H9 (cell line): ENCODE measurements around the gene IRF2BPL. TPM values are rescaled to one million over a fixed set of nuclear protein-coding genes. Genes with fewer than 3 reads are reported as not detected.
A peak's percentile ranks its signal among the peaks of the same experiment; 100 is the strongest.

ENCODE experiments used
- DNase-seq: peaks from one replicate; pipeline ENCODE4 v3.0.0-alpha.2; 2017
- H2AFZ ChIP-seq: one replicate; pipeline ENCODE4 v1.6.1; 2013; ENCODE audit warnings: mild to moderate bottlenecking, low read length, control low read depth, moderate library complexity
- H2AK5ac ChIP-seq: 2 replicates; pipeline ENCODE4 v1.6.1; 2013; ENCODE audit warnings: low read length, control low read depth, mixed read lengths; ENCODE audit not compliant: insufficient read length
- H2BK120ac ChIP-seq: one replicate; pipeline ENCODE4 v1.6.1; 2013; ENCODE audit warnings: low read depth, mild to moderate bottlenecking, low read length, control low read depth, inconsistent platforms; ENCODE audit not compliant: poor library complexity, severe bottlenecking
- H2BK12ac ChIP-seq: 2 replicates; pipeline ENCODE4 v1.6.1; 2013; ENCODE audit warnings: low read length, control low read depth, mixed read lengths, low read depth; ENCODE audit not compliant: insufficient read length
- H2BK15ac ChIP-seq: 2 replicates; pipeline ENCODE4 v1.6.1; 2013; ENCODE audit warnings: low read depth, low read length, control low read depth
- H2BK20ac ChIP-seq: one replicate; pipeline ENCODE4 v1.6.1; 2013; ENCODE audit warnings: low read depth, mild to moderate bottlenecking, low read length, control low read depth, inconsistent platforms; ENCODE audit not compliant: poor library complexity, severe bottlenecking
- H2BK5ac ChIP-seq: 2 replicates; pipeline ENCODE4 v1.6.1; 2013; ENCODE audit warnings: low read length, control low read depth, mixed read lengths; ENCODE audit not compliant: insufficient read length
- H3K14ac ChIP-seq: 2 replicates; pipeline ENCODE4 v1.6.1; 2013; ENCODE audit warnings: low read length, control low read depth; ENCODE audit not compliant: insufficient read depth
- H3K18ac ChIP-seq: 2 replicates; pipeline ENCODE4 v1.6.1; 2013; ENCODE audit warnings: low read depth, mild to moderate bottlenecking, mixed read lengths, low read length, control low read depth; ENCODE audit not compliant: insufficient read length
- H3K23ac ChIP-seq: 2 replicates; pipeline ENCODE4 v1.6.1; 2013; ENCODE audit warnings: low read length, control low read depth, mixed read lengths, low read depth; ENCODE audit not compliant: insufficient read length
- H3K23me2 ChIP-seq: 2 replicates; pipeline ENCODE4 v1.6.1; 2013; ENCODE audit warnings: low read depth, mild to moderate bottlenecking, mixed read lengths, low read length, control low read depth; ENCODE audit not compliant: insufficient read length, poor library complexity, severe bottlenecking
- H3K27ac ChIP-seq: 2 replicates; pipeline ENCODE4 v1.5.1; 2013; ENCODE audit warnings: low read length, control low read depth, mixed read lengths, low read depth; ENCODE audit not compliant: insufficient read length
- H3K27me3 ChIP-seq: 2 replicates; pipeline ENCODE4 v1.6.1; 2013; ENCODE audit warnings: low read length, control low read depth, inconsistent platforms; ENCODE audit not compliant: insufficient read depth
- H3K4ac ChIP-seq: 2 replicates; pipeline ENCODE4 v1.6.1; 2013; ENCODE audit warnings: low read depth, mild to moderate bottlenecking, control low read depth, inconsistent platforms, low read length, moderate library complexity
- H3K4me1 ChIP-seq: 2 replicates; pipeline ENCODE4 v1.6.1; 2013; ENCODE audit warnings: low read length, control low read depth, inconsistent platforms; ENCODE audit not compliant: insufficient read depth
- H3K4me2 ChIP-seq: 2 replicates; pipeline ENCODE4 v1.6.1; 2013; ENCODE audit warnings: low read length, control low read depth, mixed read lengths; ENCODE audit not compliant: insufficient read length, insufficient read depth
- H3K56ac ChIP-seq: 2 replicates; pipeline ENCODE4 v1.6.1; 2013; ENCODE audit warnings: low read depth, mild to moderate bottlenecking, mixed read lengths, low read length, control low read depth; ENCODE audit not compliant: insufficient read length
- H3K79me1 ChIP-seq: 2 replicates; pipeline ENCODE4 v1.6.1; 2013; ENCODE audit warnings: low read depth, mild to moderate bottlenecking, moderate library complexity, low read length, control low read depth, inconsistent platforms; ENCODE audit not compliant: insufficient read depth, poor library complexity, severe bottlenecking
- H3K79me2 ChIP-seq: 2 replicates; pipeline ENCODE4 v1.6.1; 2013; ENCODE audit warnings: low read length, control low read depth, inconsistent platforms; ENCODE audit not compliant: insufficient read depth
- H3K9ac ChIP-seq: 2 replicates; pipeline ENCODE4 v1.6.1; 2013; ENCODE audit warnings: low read length, control low read depth, mixed read lengths; ENCODE audit not compliant: insufficient read length; ENCODE audit errors: extremely low read depth
- H3K9me3 ChIP-seq: one replicate; pipeline ENCODE4 v1.6.1; 2013; ENCODE audit warnings: low read depth, low read length, inconsistent platforms; ENCODE audit not compliant: control insufficient read depth
- H3T11ph ChIP-seq: one replicate; pipeline ENCODE4 v1.6.1; 2013; ENCODE audit warnings: mild to moderate bottlenecking, low read length, control low read depth, inconsistent platforms
- H4K20me1 ChIP-seq: one replicate; pipeline ENCODE4 v1.6.1; 2013; ENCODE audit not compliant: control insufficient read depth, insufficient read length, insufficient read depth
- H4K5ac ChIP-seq: 2 replicates; pipeline ENCODE4 v1.6.1; 2013; ENCODE audit warnings: low read depth, mild to moderate bottlenecking, mixed read lengths, low read length, control low read depth; ENCODE audit not compliant: insufficient read length
- H4K8ac ChIP-seq: replicated peaks from 2 replicates; pipeline ENCODE4 v1.6.1; 2013; ENCODE audit warnings: low read length, control low read depth, mixed read lengths, low read depth; ENCODE audit not compliant: insufficient read length
- H4K91ac ChIP-seq: 2 replicates; pipeline ENCODE4 v1.6.1; 2013; ENCODE audit warnings: low read depth, mild to moderate bottlenecking, moderate library complexity, mixed read lengths, low read length, control low read depth; ENCODE audit not compliant: insufficient read length
- H3K27ac Mint-ChIP-seq, 3 experiments: 2 replicates in 2 of 3; 3 replicates in 1 of 3; pipeline ENCODE4 v1.8.0; 2020 to 2021; ENCODE audit warnings: mixed read lengths in 3 of 3, mild to moderate bottlenecking in 1 of 3, moderate library complexity in 1 of 3
- H3K27me3 Mint-ChIP-seq: 2 replicates; pipeline ENCODE4 v1.8.0; 2021; ENCODE audit warnings: low read depth, mild to moderate bottlenecking, moderate library complexity, mixed read lengths
- H3K36me3 Mint-ChIP-seq, 3 experiments: 2 replicates in 2 of 3; 3 replicates in 1 of 3; pipeline ENCODE4 v1.8.0; 2020 to 2021; ENCODE audit warnings: low read depth in 3 of 3, mixed read lengths in 3 of 3; ENCODE audit not compliant: insufficient read depth in 1 of 3
- H3K4me1 Mint-ChIP-seq, 2 experiments: 2 replicates each; pipeline ENCODE4 v1.8.0; 2020; ENCODE audit warnings: mixed read lengths in 2 of 2
- H3K4me3 Mint-ChIP-seq, 2 experiments: 2 replicates in 1 of 2; 3 replicates in 1 of 2; pipeline ENCODE4 v1.8.0; 2020 to 2021; ENCODE audit warnings: mild to moderate bottlenecking in 2 of 2, mixed read lengths in 2 of 2, moderate library complexity in 1 of 2
- H3K9me3 Mint-ChIP-seq, 2 experiments: 2 replicates in 1 of 2; 3 replicates in 1 of 2; pipeline ENCODE4 v1.8.0; 2020; ENCODE audit warnings: mild to moderate bottlenecking in 2 of 2, mixed read lengths in 2 of 2, moderate library complexity in 1 of 2
- CTCF ChIP-seq: fragments of 200-600 bp; sonication (generic); conservative IDR thresholded peaks from 3 replicates; pipeline ENCODE4 v1.8.0; 2021; ENCODE audit warnings: antibody characterized with exemption, mild to moderate bottlenecking
- WGBS: extraction: QIAGEN DNeasy Blood & Tissue Kit; methylation state at CpG from one replicate; pipeline ENCODE4 v1.1.7; 2013; ENCODE audit warnings: missing lambda C conversion rate, low lambda C conversion rate, mixed read lengths; ENCODE audit not compliant: insufficient read length; ENCODE audit errors: extremely low coverage; 5-methylcytosine and 5-hydroxymethylcytosine counted together
- total RNA-seq: library from RNA; stranded (reverse); gene quantifications from 2 replicates; pipeline ENCODE4 v1.2.1, GENCODE V29; 2021

Gene IRF2BPL
- total RNA-seq, 1 experiment from 2014 or later = 59.0 TPM

GRCh38 chr14:76997257-76997970 lies 31.1 kb downstream of the IRF2BPL start:
- Histone ChIP-seq H4K20me1 (no peaks in the 10 kb centered on the region), H3K23ac (no peak overlapping the region), H2AK5ac (no peak overlapping the region), H3K56ac (no peak overlapping the region), H4K91ac (no peak overlapping the region), H3T11ph (no peak overlapping the region), H4K8ac (no peak overlapping the region), H2BK12ac (no peak overlapping the region), H3K79me2 (no peaks in the 10 kb centered on the region), H3K14ac (no peak overlapping the region), H2BK5ac (no peak overlapping the region), H4K5ac (no peak overlapping the region), H3K9ac (no peak overlapping the region), H2BK120ac (no peak overlapping the region), H3K9me3 (no peaks in the 10 kb centered on the region), H2BK15ac (no peak overlapping the region), H2BK20ac (no peak overlapping the region), H3K23me2 (no peaks in the 10 kb centered on the region), H3K18ac (no peak overlapping the region), H3K4me1 (peaks cover 17% of the 10 kb centered on the region; the same call in 1 of the 2 replicates), H3K4me2 (no peak overlapping the region), H2AFZ (no peak overlapping the region), H3K27ac (no peak overlapping the region), H3K4ac (no peak overlapping the region), H3K79me1 (no peaks in the 10 kb centered on the region), H3K27me3 (no peaks in the 10 kb centered on the region)
- H3K4me1 Mint-ChIP-seq = peaks cover 44 to 57% of the 10 kb centered on the region in 2 experiments
- H3K36me3 Mint-ChIP-seq = no peaks in the 10 kb centered on the region; a peak in 1 of 7 replicates
- no CpG with 5 or more reads among the region's 6 CpGs for WGBS
- no peak for DNase-seq
- peak overlapping the region in 1 of 3 experiments; percentile 23; a peak in 2 of 7 replicates for H3K27ac Mint-ChIP-seq
- no peak overlapping the region; a peak in 1 of 5 replicates for H3K4me3 Mint-ChIP-seq
- H3K9me3 Mint-ChIP-seq = no peaks in the 10 kb centered on the region; a peak in 1 of 5 replicates
- H3K27me3 Mint-ChIP-seq = peaks cover 3% of the 10 kb centered on the region
- TF ChIP-seq CTCF = no peak
